Inflammatory macrophage (primary cell): ENCODE measurements around the gene MICAL2.

Source experiments
- DNase-seq, 2 donors: peaks; one replicate each; pipeline ENCODE4 v3.0.0-alpha.2; 2020 to 2022

The MICAL2 gene

GRCh38 chr11:12174128-12174476, 63.7 kb downstream of the MICAL2 start:
- DNase-seq = no peak

- DNase-seq = peak in 1 of 2 donors; percentile 64
Observed at GRCh38 chr11:12174477-12175143, 64.2 kb downstream of the MICAL2 start.

- DNase-seq = no peak
Observed at GRCh38 chr11:12175694-12176241, 65.4 kb downstream of the MICAL2 start.

- DNase-seq = no peak
Observed at GRCh38 chr11:12176410-12176809, 66.0 kb downstream of the MICAL2 start.

- DNase-seq = no peak
Observed at GRCh38 chr11:12177739-12178338, 67.4 kb downstream of the MICAL2 start.

- no peak for DNase-seq
Observed at GRCh38 chr11:12179019-12179418, 68.6 kb downstream of the MICAL2 start.

- no peak for DNase-seq
Observed at GRCh38 chr11:12179531-12179930, 69.1 kb downstream of the MICAL2 start.

- no peak for DNase-seq
Observed at GRCh38 chr11:12180257-12181205, 70.1 kb downstream of the MICAL2 start.

- no peak for DNase-seq
Observed at GRCh38 chr11:12182302-12182675, 71.9 kb downstream of the MICAL2 start.

GRCh38 chr11:12182676-12183541, 72.5 kb downstream of the MICAL2 start:
- peak in 1 of 2 donors; percentile 26 for DNase-seq

GRCh38 chr11:12183827-12184620, 73.6 kb downstream of the MICAL2 start:
- DNase-seq = no peak

- DNase-seq = no peak
Observed at GRCh38 chr11:12184699-12185098, 74.3 kb downstream of the MICAL2 start.

GRCh38 chr11:12185106-12185690, 74.8 kb downstream of the MICAL2 start:
- DNase-seq = no peak

- no peak for DNase-seq
Observed at GRCh38 chr11:12185914-12186313, 75.5 kb downstream of the MICAL2 start.

- DNase-seq = no peak
Observed at GRCh38 chr11:12186701-12187100, 76.3 kb downstream of the MICAL2 start.

- DNase-seq = no peak
Observed at GRCh38 chr11:12187399-12187798, 77.0 kb downstream of the MICAL2 start.

- DNase-seq = peak; percentile 29 to 30
Observed at GRCh38 chr11:12188548-12189317, 78.3 kb downstream of the MICAL2 start.

- no peak for DNase-seq
Observed at GRCh38 chr11:12189543-12190235, 79.3 kb downstream of the MICAL2 start.

GRCh38 chr11:12190511-12190910, 80.1 kb downstream of the MICAL2 start:
- no peak for DNase-seq
